ENCODE measurements around the gene ACSL6. TPM values are rescaled to one million over a fixed set of nuclear protein-coding genes. Genes with fewer than 3 reads are reported as not detected.

The ACSL6 gene
- total RNA-seq, 1 experiment from 2014 or later = 4.8 TPM

DNA sequence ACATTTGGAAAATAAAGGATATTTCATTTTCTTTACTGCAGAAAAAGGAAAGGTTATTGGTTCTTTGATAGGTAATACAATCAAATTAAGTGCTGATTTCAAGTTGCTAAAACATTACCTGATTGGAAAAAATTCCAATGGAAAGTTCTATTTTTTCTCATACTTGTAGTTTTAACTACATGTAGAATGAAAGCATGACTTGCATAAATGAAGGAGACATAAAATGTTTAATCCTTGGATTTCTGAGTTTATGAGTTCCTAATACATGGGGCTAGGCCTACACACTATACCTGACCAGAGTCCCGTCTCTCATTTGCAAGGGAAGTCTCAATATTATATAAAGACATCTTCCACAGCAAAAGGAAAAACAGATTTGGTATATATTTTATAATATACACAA lies 60.8 kb downstream of the ACSL6 start:
- no peaks in the 10 kb centered on the region for H3K27me3 Mint-ChIP-seq (ENCODE audit: low read depth)
- ChIA-PET POLR2A (no interaction called here), CTCF (no interaction called here)
- ATAC-seq (no peak), DNase-seq (ENCODE audit: low spot score) (no peak)
- TF ChIP-seq, protein P1, sequence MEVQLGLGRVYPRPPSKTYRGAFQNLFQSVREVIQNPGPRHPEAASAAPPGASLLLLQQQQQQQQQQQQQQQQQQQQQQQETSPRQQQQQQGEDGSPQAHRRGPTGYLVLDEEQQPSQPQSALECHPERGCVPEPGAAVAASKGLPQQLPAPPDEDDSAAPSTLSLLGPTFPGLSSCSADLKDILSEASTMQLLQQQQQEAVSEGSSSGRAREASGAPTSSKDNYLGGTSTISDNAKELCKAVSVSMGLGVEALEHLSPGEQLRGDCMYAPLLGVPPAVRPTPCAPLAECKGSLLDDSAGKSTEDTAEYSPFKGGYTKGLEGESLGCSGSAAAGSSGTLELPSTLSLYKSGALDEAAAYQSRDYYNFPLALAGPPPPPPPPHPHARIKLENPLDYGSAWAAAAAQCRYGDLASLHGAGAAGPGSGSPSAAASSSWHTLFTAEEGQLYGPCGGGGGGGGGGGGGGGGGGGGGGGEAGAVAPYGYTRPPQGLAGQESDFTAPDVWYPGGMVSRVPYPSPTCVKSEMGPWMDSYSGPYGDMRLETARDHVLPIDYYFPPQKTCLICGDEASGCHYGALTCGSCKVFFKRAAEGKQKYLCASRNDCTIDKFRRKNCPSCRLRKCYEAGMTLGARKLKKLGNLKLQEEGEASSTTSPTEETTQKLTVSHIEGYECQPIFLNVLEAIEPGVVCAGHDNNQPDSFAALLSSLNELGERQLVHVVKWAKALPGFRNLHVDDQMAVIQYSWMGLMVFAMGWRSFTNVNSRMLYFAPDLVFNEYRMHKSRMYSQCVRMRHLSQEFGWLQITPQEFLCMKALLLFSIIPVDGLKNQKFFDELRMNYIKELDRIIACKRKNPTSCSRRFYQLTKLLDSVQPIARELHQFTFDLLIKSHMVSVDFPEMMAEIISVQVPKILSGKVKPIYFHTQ (CRISPR knock-in tag; IDR thresholded peaks at IDR 0.05) = no peak
- TF ChIP-seq NFATC4 (CRISPR knock-in tag; IDR thresholded peaks at IDR 0.05) (no peak), CREM (CRISPR knock-in tag; IDR thresholded peaks at IDR 0.05) (no peak)
- TF ChIP-seq, protein P2, sequence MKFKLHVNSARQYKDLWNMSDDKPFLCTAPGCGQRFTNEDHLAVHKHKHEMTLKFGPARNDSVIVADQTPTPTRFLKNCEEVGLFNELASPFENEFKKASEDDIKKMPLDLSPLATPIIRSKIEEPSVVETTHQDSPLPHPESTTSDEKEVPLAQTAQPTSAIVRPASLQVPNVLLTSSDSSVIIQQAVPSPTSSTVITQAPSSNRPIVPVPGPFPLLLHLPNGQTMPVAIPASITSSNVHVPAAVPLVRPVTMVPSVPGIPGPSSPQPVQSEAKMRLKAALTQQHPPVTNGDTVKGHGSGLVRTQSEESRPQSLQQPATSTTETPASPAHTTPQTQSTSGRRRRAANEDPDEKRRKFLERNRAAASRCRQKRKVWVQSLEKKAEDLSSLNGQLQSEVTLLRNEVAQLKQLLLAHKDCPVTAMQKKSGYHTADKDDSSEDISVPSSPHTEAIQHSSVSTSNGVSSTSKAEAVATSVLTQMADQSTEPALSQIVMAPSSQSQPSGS (CRISPR knock-in tag; IDR thresholded peaks at IDR 0.05; ENCODE audit: borderline replicate concordance, low read depth) = no peak
- no peak overlapping the region for H3K27ac Mint-ChIP-seq
- H3K36me3 Mint-ChIP-seq = no peaks in the 10 kb centered on the region
- H3K4me1 Mint-ChIP-seq = 0 out of 2 replicates have a peak, but pooled peaks cover 2% of the 10 kb centered on the region
- no peaks in the 10 kb centered on the region for H3K9me3 Mint-ChIP-seq
- H3K4me3 Mint-ChIP-seq = no peak overlapping the region

DNA sequence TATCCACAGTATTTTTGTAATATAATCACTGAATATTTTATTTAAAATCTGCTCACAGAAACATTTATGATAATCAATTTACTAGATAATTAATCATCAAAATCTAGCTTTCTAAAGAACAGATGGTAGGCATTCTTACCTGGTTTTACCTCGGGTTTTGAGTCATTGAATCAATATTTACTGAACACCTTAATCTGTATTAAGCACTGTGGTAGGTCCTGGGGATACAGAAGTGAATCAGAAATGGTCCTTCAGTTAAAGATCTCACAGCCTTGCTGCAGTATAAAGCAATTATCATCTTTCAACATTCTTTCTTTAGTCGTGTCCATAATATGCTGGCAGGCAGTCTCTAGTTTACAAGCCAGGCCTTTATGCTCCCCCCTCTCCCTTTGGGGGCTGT lies 64.0 kb downstream of the ACSL6 start:
- 0 out of 2 replicates have a peak, but pooled peaks cover 2% of the 10 kb centered on the region for H3K4me1 Mint-ChIP-seq
- no peak overlapping the region for H3K4me3 Mint-ChIP-seq
- CTCF ChIA-PET = no interaction called here
- TF ChIP-seq ZNF512 (CRISPR knock-in tag; IDR thresholded peaks at IDR 0.05; ENCODE audit: borderline replicate concordance) (no peak), ZNF138 (CRISPR knock-in tag; conservative IDR thresholded peaks at IDR 0.05) (no peak), FOXP4 (CRISPR knock-in tag; IDR thresholded peaks at IDR 0.05) (no peak), CTCF (IDR thresholded peaks at IDR 0.05) (no peak), FOXK1 (CRISPR knock-in tag; IDR thresholded peaks at IDR 0.05) (no peak), SOX15 (CRISPR knock-in tag; IDR thresholded peaks at IDR 0.05) (no peak), GTF2I (CRISPR knock-in tag; conservative IDR thresholded peaks at IDR 0.05) (no peak), RORB (CRISPR knock-in tag; IDR thresholded peaks at IDR 0.05) (no peak), ZNF671 (CRISPR knock-in tag; IDR thresholded peaks at IDR 0.05) (no peak), ZNF416 (CRISPR knock-in tag; IDR thresholded peaks at IDR 0.05) (no peak), JUN (CRISPR knock-in tag; IDR thresholded peaks at IDR 0.05) (no peak), ZNF423 (CRISPR knock-in tag; IDR thresholded peaks at IDR 0.05) (no peak)
- TF ChIP-seq, protein P3, sequence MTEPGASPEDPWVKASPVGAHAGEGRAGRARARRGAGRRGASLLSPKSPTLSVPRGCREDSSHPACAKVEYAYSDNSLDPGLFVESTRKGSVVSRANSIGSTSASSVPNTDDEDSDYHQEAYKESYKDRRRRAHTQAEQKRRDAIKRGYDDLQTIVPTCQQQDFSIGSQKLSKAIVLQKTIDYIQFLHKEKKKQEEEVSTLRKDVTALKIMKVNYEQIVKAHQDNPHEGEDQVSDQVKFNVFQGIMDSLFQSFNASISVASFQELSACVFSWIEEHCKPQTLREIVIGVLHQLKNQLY (CRISPR knock-in tag; IDR thresholded peaks at IDR 0.05) = no peak
- POLR2A ChIA-PET = no interaction called here
- DNase-seq (ENCODE audit: low spot score) = no peak
- H3K36me3 Mint-ChIP-seq = no peaks in the 10 kb centered on the region
- no peak for ATAC-seq
- H3K27me3 Mint-ChIP-seq (ENCODE audit: low read depth) = no peaks in the 10 kb centered on the region
- H3K27ac Mint-ChIP-seq = no peak overlapping the region
- no peaks in the 10 kb centered on the region for H3K9me3 Mint-ChIP-seq
